GM12878 (cell line): ENCODE measurements around the gene KRIT1. TPM values are rescaled to one million over a fixed set of nuclear protein-coding genes. Genes with fewer than 3 reads are reported as not detected.

Experiments used
- HDAC2 ChIP-seq: fragments of 200-600 bp; sonication (generic); IDR thresholded peaks from 2 replicates; pipeline ENCODE4 v1.6.1; 2017
- SREBF2 ChIP-seq: IDR thresholded peaks from 2 replicates; pipeline ENCODE4 v1.6.1; 2012; ENCODE audit warnings: mild to moderate bottlenecking, low read length
- USF1 ChIP-seq: IDR thresholded peaks from 2 replicates; pipeline ENCODE4 v1.6.1; 2011; ENCODE audit warnings: borderline replicate concordance, low read depth, mild to moderate bottlenecking, moderate library complexity, mixed read lengths, low read length; ENCODE audit not compliant: insufficient read depth; ENCODE audit errors: extremely low read length
- polyA plus RNA-seq, 11 experiments: library from polyadenylated mRNA; depleted of rRNA in 4 of 11; unstranded in 6 of 11; stranded (reverse) in 5 of 11; fragments of >200 nt; fragmentation: Nextera tagmentation in 4 of 11; fragmentation: Illumina TruSeq in 1 of 11; extraction: Ambion mirVana in 4 of 11; extraction: Trizol in 1 of 11; gene quantifications; 1 replicate in 1 of 11; 2 replicates in 10 of 11; pipeline versions ENCODE4 v1.2.1 to v1.2.3, GENCODE V29; 2011 to 2016; ENCODE audit warnings: inconsistent platforms in 2 of 11, missing spikeins in 2 of 11, low read depth in 1 of 11
- total RNA-seq, 4 experiments: library from RNA; depleted of rRNA in 3 of 4; stranded (reverse); fragments of >200 nt in 3 of 4; fragmentation: Illumina TruSeq in 1 of 4; extraction: Trizol in 1 of 4; gene quantifications; 2 replicates each; pipeline versions ENCODE4 v1.2.1 to v1.2.3, GENCODE V29; 2013 to 2021
- TF ChIP-seq, protein P1 (sequence below): fragments of 450-650 bp; IDR thresholded peaks from 2 replicates; pipeline ENCODE4 v1.6.1; 2018; ENCODE audit warnings: mild to moderate bottlenecking, low read depth, moderate library complexity; ENCODE audit not compliant: partially characterized antibody
- TF ChIP-seq, protein P2 (sequence below): IDR thresholded peaks from 2 replicates; pipeline ENCODE4 v1.6.1; 2012; ENCODE audit warnings: improper control_type of control experiment, low read depth, low read length; ENCODE audit not compliant: insufficient replicate concordance

The KRIT1 gene
- total and polyA plus RNA-seq, 10 of the 15 experiments (the other 5 are each of a cell fraction or from before 2014, with no cell fraction given) = 12.0 to 60.1 (median 27.0) TPM

GRCh38 chr7:92221766-92222165 is 23.9 kb downstream of the KRIT1 start (continued):
- TF ChIP-seq, protein P1, sequence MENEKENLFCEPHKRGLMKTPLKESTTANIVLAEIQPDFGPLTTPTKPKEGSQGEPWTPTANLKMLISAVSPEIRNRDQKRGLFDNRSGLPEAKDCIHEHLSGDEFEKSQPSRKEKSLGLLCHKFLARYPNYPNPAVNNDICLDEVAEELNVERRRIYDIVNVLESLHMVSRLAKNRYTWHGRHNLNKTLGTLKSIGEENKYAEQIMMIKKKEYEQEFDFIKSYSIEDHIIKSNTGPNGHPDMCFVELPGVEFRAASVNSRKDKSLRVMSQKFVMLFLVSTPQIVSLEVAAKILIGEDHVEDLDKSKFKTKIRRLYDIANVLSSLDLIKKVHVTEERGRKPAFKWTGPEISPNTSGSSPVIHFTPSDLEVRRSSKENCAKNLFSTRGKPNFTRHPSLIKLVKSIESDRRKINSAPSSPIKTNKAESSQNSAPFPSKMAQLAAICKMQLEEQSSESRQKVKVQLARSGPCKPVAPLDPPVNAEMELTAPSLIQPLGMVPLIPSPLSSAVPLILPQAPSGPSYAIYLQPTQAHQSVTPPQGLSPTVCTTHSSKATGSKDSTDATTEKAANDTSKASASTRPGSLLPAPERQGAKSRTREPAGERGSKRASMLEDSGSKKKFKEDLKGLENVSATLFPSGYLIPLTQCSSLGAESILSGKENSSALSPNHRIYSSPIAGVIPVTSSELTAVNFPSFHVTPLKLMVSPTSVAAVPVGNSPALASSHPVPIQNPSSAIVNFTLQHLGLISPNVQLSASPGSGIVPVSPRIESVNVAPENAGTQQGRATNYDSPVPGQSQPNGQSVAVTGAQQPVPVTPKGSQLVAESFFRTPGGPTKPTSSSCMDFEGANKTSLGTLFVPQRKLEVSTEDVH = no peak
- TF ChIP-seq, protein P2, sequence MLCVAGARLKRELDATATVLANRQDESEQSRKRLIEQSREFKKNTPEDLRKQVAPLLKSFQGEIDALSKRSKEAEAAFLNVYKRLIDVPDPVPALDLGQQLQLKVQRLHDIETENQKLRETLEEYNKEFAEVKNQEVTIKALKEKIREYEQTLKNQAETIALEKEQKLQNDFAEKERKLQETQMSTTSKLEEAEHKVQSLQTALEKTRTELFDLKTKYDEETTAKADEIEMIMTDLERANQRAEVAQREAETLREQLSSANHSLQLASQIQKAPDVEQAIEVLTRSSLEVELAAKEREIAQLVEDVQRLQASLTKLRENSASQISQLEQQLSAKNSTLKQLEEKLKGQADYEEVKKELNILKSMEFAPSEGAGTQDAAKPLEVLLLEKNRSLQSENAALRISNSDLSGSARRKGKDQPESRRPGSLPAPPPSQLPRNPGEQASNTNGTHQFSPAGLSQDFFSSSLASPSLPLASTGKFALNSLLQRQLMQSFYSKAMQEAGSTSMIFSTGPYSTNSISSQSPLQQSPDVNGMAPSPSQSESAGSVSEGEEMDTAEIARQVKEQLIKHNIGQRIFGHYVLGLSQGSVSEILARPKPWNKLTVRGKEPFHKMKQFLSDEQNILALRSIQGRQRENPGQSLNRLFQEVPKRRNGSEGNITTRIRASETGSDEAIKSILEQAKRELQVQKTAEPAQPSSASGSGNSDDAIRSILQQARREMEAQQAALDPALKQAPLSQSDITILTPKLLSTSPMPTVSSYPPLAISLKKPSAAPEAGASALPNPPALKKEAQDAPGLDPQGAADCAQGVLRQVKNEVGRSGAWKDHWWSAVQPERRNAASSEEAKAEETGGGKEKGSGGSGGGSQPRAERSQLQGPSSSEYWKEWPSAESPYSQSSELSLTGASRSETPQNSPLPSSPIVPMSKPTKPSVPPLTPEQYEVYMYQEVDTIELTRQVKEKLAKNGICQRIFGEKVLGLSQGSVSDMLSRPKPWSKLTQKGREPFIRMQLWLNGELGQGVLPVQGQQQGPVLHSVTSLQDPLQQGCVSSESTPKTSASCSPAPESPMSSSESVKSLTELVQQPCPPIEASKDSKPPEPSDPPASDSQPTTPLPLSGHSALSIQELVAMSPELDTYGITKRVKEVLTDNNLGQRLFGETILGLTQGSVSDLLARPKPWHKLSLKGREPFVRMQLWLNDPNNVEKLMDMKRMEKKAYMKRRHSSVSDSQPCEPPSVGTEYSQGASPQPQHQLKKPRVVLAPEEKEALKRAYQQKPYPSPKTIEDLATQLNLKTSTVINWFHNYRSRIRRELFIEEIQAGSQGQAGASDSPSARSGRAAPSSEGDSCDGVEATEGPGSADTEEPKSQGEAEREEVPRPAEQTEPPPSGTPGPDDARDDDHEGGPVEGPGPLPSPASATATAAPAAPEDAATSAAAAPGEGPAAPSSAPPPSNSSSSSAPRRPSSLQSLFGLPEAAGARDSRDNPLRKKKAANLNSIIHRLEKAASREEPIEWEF = no peak
- TF ChIP-seq USF1 (no peak), HDAC2 (no peak), SREBF2 (no peak)
